Liver (tissue), 9 donors: ENCODE measurements around the gene SEBOX. TPM values are rescaled to one million over a fixed set of nuclear protein-coding genes. Genes with fewer than 3 reads are reported as not detected.
A peak's percentile ranks its signal among the peaks of the same experiment; 100 is the strongest.

Source experiments
- DNase-seq: peaks from one replicate; pipeline ENCODE4 v3.0.0-alpha.2; 2017; ENCODE audit warnings: low spot score
- H3K27ac ChIP-seq, 2 donors: one replicate each; pipeline ENCODE4 v1.7.0; 2013; ENCODE audit warnings: inconsistent platforms in 2 of 2, low read length in 2 of 2, control low read depth in 1 of 2, low read depth in 1 of 2, mild to moderate bottlenecking in 1 of 2
- H3K27me3 ChIP-seq, 4 donors: one replicate each; pipeline versions ENCODE4 v1.6.1 to v1.7.0; 2013; ENCODE audit warnings: low read length in 3 of 4, inconsistent platforms in 1 of 4, mild to moderate bottlenecking in 1 of 4, moderate library complexity in 1 of 4; ENCODE audit not compliant: control insufficient read depth in 4 of 4, insufficient read depth in 4 of 4
- H3K36me3 ChIP-seq, 4 donors: one replicate each; pipeline versions ENCODE4 v1.6.1 to v1.7.0; 2013; ENCODE audit warnings: low read length in 3 of 4, mild to moderate bottlenecking in 3 of 4, low read depth in 1 of 4, moderate library complexity in 1 of 4; ENCODE audit not compliant: control insufficient read depth in 4 of 4, insufficient read depth in 3 of 4
- H3K4me1 ChIP-seq, 4 donors: one replicate each; pipeline versions ENCODE4 v1.6.1 to v1.7.0; 2013; ENCODE audit warnings: low read length in 3 of 4, mild to moderate bottlenecking in 3 of 4, moderate library complexity in 1 of 4; ENCODE audit not compliant: control insufficient read depth in 4 of 4, insufficient read depth in 4 of 4
- H3K4me3 ChIP-seq, 3 donors: one replicate each; pipeline versions ENCODE4 v1.6.1 to v1.7.0; 2013; ENCODE audit warnings: low read length in 3 of 3, control low read depth in 1 of 3, low read depth in 1 of 3, mild to moderate bottlenecking in 1 of 3
- H3K9ac ChIP-seq, 2 donors: one replicate each; pipeline ENCODE4 v1.7.0; 2013; ENCODE audit warnings: low read length in 2 of 2, mild to moderate bottlenecking in 2 of 2, moderate library complexity in 2 of 2, control low read depth in 1 of 2, low read depth in 1 of 2
- H3K9me3 ChIP-seq, 4 donors: one replicate each; pipeline versions ENCODE4 v1.6.1 to v1.7.0; 2013; ENCODE audit warnings: low read length in 3 of 4; ENCODE audit not compliant: control insufficient read depth in 4 of 4
- ATF3 ChIP-seq: IDR thresholded peaks from 2 replicates; pipeline ENCODE4 v1.6.1; 2016; ENCODE audit warnings: antibody characterized with exemption
- CTCF ChIP-seq: fragments of 150-350 bp; IDR thresholded peaks from 2 replicates; pipeline ENCODE4 v1.5.1; 2017; ENCODE audit warnings: improper control_type of control experiment, low read depth, low read length; ENCODE audit not compliant: missing input control
- EGR1 ChIP-seq, 2 donors: IDR thresholded peaks; 2 replicates each; pipeline ENCODE4 v1.6.1; 2016 to 2018; ENCODE audit warnings: antibody characterized with exemption in 2 of 2, low read depth in 2 of 2
- FOXA1 ChIP-seq: IDR thresholded peaks from 2 replicates; pipeline ENCODE4 v1.6.1; 2016; ENCODE audit warnings: antibody characterized with exemption
- FOXA2 ChIP-seq: IDR thresholded peaks from 2 replicates; pipeline ENCODE4 v1.6.1; 2016; ENCODE audit warnings: antibody characterized with exemption
- GABPA ChIP-seq, 2 donors: IDR thresholded peaks in 1 of 2; conservative IDR thresholded peaks in 1 of 2; 2 replicates each; pipeline ENCODE4 v1.6.1; 2016; ENCODE audit warnings: antibody characterized with exemption in 2 of 2, mild to moderate bottlenecking in 1 of 2, moderate library complexity in 1 of 2
- HNF4A ChIP-seq, 2 donors: conservative IDR thresholded peaks; 2 replicates each; pipeline ENCODE4 v1.6.1; 2016; ENCODE audit warnings: antibody characterized with exemption in 2 of 2, mild to moderate bottlenecking in 2 of 2
- HNF4G ChIP-seq: IDR thresholded peaks from 2 replicates; pipeline ENCODE4 v1.6.1; 2016; ENCODE audit warnings: antibody characterized with exemption
- JUND ChIP-seq, 2 donors: IDR thresholded peaks; 2 replicates each; pipeline ENCODE4 v1.6.1; 2016; ENCODE audit warnings: antibody characterized with exemption in 2 of 2
- MAX ChIP-seq: IDR thresholded peaks from 2 replicates; pipeline ENCODE4 v1.6.1; 2016; ENCODE audit warnings: antibody characterized with exemption
- NR2F2 ChIP-seq: IDR thresholded peaks from 2 replicates; pipeline ENCODE4 v1.6.1; 2016; ENCODE audit warnings: antibody characterized with exemption
- RAD21 ChIP-seq, 2 donors: IDR thresholded peaks; 2 replicates each; pipeline ENCODE4 v1.6.1; 2016; ENCODE audit warnings: antibody characterized with exemption in 2 of 2, mild to moderate bottlenecking in 2 of 2
- REST ChIP-seq: IDR thresholded peaks from 2 replicates; pipeline ENCODE4 v1.6.1; 2016; ENCODE audit warnings: antibody characterized with exemption, mild to moderate bottlenecking
- RXRA ChIP-seq, 2 donors: IDR thresholded peaks; 2 replicates each; pipeline ENCODE4 v1.6.1; 2017 to 2018; ENCODE audit warnings: antibody characterized with exemption in 2 of 2, mild to moderate bottlenecking in 1 of 2
- SP1 ChIP-seq: IDR thresholded peaks from 2 replicates; pipeline ENCODE4 v1.6.1; 2018; ENCODE audit warnings: antibody characterized with exemption, mild to moderate bottlenecking
- TAF1 ChIP-seq: conservative IDR thresholded peaks from 2 replicates; pipeline ENCODE4 v1.6.1; 2016; ENCODE audit warnings: antibody characterized with exemption, mild to moderate bottlenecking
- YY1 ChIP-seq: IDR thresholded peaks from 2 replicates; pipeline ENCODE4 v1.6.1; 2016; ENCODE audit warnings: antibody characterized with exemption, mild to moderate bottlenecking
- ZBTB33 ChIP-seq: IDR thresholded peaks from 2 replicates; pipeline ENCODE4 v1.6.1; 2016; ENCODE audit warnings: antibody characterized with exemption
- WGBS: extraction: QIAGEN DNeasy Blood & Tissue Kit; methylation state at CpG from one replicate; pipeline ENCODE4 v1.1.7; 2013; 5-methylcytosine and 5-hydroxymethylcytosine counted together
- polyA plus RNA-seq, 2 donors: library from polyadenylated mRNA; stranded (reverse) in 1 of 2; unstranded in 1 of 2; fragments of 200-250 nt in 1 of 2; fragments of >200 nt in 1 of 2; fragmentation: Nextera tagmentation in 1 of 2; extraction: Ambion mirVana in 1 of 2; gene quantifications; one replicate each; pipeline versions ENCODE4 v1.2.1 to v1.2.3, GENCODE V29; 2013 to 2015
- total RNA-seq, 2 donors: library from RNA; depleted of rRNA; stranded (reverse); fragments of >200 nt; gene quantifications; one replicate each; pipeline ENCODE4 v1.2.3, GENCODE V29; 2014
- donor health status: healthy.
- donor health status: healthy.
- donor health status: healthy.
- donor health status: healthy.
- donor health status: healthy.

The SEBOX gene
- total and polyA plus RNA-seq, 4 donors, result 0.19 to 0.59 TPM; not detected in 2

- Histone ChIP-seq H3K4me1 (peaks cover 19 to 59% (median 46%) of the 10 kb centered on the region in 4 donors), H3K27ac (peak overlapping the region; percentile 3 to 14), H3K4me3 (no peak overlapping the region), H3K27me3 (no peaks in the 10 kb centered on the region), H3K9me3 (no peaks in the 10 kb centered on the region), H3K36me3 (peaks cover 12 to 54% (median 36%) of the 10 kb centered on the region in 4 donors), H3K9ac (no peak overlapping the region)
- TF ChIP-seq FOXA1 (no peak), RAD21 (IDR thresholded peaks at IDR 0.05) (no peak), SP1 (no peak), ATF3 (no peak), GABPA (IDR thresholded peaks at IDR 0.05 in 1 of 2, conservative IDR thresholded peaks at IDR 0.05 in 1 of 2) (no peak), REST (no peak)
- DNase-seq, result no peak
- 95% methylated on average over 14 of the region's 14 CpGs for WGBS
Measured at GRCh38 chr17:28342313-28342712, 22.7 kb downstream of the SEBOX start.

GRCh38 chr17:28341516-28341915 lies 23.5 kb downstream of the SEBOX start:
- 97% methylated on average over 11 of the region's 11 CpGs for WGBS
- DNase-seq, result no peak

More at GRCh38 chr17:28341516-28341915, 23.5 kb downstream of the SEBOX start:
- Histone ChIP-seq H3K27me3 (no peaks in the 10 kb centered on the region), H3K27ac (no peak overlapping the region), H3K9me3 (no peaks in the 10 kb centered on the region), H3K4me3 (no peak overlapping the region), H3K36me3 (peaks cover 11 to 54% (median 36%) of the 10 kb centered on the region in 4 donors), H3K4me1 (peaks cover 17 to 59% (median 48%) of the 10 kb centered on the region in 4 donors), H3K9ac (no peak overlapping the region)
- no peak for TF ChIP-seq FOXA2
- no peak for TF ChIP-seq FOXA1
- TF ChIP-seq HNF4A (conservative IDR thresholded peaks at IDR 0.05), result no peak
- TF ChIP-seq EGR1 (IDR thresholded peaks at IDR 0.05; ENCODE audit: low read depth in 2 of 2), result no peak
- no peak for TF ChIP-seq SP1
- no peak for TF ChIP-seq RXRA (IDR thresholded peaks at IDR 0.05)
- no peak for TF ChIP-seq MAX
- no peak for TF ChIP-seq GABPA (IDR thresholded peaks at IDR 0.05 in 1 of 2, conservative IDR thresholded peaks at IDR 0.05 in 1 of 2)
- TF ChIP-seq REST, result no peak
- no peak for TF ChIP-seq ATF3
- no peak for TF ChIP-seq RAD21 (IDR thresholded peaks at IDR 0.05)
- TF ChIP-seq YY1, result no peak
- TF ChIP-seq ZBTB33, result no peak
- no peak for TF ChIP-seq JUND (IDR thresholded peaks at IDR 0.05)
- TF ChIP-seq TAF1, result no peak
- no peak for TF ChIP-seq CTCF
- TF ChIP-seq NR2F2, result no peak
- no peak for TF ChIP-seq HNF4G
